ENCODE results near the gene SLC8A1.

Gene SLC8A1

DNA sequence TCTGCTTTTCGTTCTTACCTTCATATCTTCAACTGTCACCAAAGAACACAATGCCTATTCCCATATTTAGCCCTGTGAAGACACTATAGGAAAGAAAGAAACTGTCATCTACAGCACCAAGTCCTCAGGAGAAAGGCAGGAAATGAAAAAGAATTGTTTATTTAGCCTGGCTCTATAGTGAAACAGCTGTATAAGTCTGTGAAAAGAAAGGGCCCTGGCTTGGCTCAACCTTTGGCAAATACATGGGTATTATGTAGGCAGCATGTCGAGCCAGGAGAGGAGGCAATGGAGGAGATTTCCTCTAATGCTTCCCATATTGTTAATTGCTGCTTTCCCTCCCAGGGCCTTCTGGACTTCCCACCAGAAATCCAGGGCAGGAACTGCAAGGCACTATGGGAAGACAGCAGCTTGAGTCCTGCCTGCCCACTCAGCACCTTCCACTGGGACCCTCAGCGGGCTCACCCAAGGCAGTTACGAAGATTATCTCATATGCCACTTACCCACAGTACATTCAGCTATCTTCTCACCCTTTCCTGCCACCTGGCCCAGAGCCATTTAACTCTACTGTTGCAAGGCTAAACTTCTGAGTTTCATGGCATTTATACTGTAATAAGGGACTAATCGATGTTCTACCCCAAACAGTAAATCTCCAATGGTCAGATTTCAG is 30.1 kb downstream of the SLC8A1 start:
- no peak for DNase-seq (ENCODE audit: low read depth in 3 of 3)

DNA sequence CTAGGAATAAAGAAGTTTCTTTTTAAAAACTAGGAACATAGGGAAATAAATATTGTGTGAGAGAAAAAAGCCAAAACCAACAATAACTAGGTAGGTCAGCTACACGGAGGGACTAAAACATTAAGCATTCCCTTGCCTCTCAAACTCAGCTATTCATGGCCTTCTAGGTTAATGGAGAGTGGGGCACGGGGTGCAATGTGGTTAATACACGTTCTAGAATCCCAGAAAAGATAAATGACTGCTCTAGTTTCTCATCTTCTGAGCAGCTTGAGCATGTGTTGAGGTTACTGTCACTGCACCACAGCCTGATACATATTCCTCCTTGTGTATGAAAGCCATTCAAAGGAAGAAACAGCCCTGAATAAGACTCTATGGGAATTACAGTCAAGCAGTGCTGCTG is 31.4 kb downstream of the SLC8A1 start:
- no peak for DNase-seq (ENCODE audit: low read depth in 3 of 3)

DNA sequence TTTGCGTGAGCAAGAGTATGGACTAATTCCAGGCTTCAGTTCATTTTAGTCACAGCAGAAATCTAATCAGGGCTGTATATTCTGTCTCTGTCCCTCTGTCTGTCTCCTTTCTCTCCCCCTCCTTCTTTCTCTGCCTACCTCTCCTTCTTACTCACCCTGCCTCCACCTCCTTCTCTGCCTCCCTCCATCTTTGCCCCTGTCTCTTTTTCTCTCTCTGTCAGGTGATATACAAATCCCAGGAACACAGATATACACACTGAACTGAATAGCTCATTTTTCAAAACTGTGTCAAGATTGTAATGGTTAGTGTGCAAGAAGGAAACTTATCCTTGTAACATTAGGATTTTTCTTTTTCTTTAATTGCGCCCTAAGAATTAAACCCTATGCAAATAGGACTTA is 32.5 kb downstream of the SLC8A1 start:
- DNase-seq (ENCODE audit: low read depth in 3 of 3): no peak

DNA sequence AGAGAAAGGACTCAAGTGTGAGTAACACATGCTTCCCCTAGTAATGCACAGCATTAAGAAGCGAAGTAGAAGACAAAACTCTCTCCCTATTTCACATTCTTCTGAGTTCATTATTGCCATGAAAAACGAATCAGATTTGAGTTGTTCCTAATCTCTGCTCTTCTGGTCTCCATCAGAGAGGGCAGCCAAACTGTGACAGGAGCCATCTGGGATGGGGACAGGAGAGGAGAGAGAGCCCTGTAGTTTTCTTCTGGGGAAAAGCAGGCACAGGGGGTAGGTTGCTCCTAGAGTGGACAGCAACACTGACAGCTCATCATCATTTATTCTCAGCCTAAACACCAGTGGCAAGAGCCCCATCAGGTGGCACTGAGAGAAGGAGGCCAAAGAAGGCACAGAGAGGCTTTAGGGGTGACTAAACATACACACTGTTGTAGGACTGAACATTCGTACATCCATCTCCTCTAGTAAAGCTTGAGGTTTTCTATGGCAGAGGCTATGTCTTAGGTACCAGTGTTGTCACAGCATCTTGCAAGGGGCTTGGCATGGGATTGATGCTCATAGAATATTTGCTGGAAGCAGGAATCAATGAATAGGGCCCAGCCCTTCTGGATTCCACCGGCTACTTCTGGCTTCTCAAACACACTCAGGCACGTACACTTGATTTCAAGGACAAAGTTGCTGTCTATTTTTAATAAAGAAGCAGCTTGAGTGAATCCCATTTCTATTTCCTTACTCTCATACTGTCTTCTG is 33.1 kb downstream of the SLC8A1 start:
- no peak for DNase-seq (ENCODE audit: low read depth in 3 of 3)

DNA sequence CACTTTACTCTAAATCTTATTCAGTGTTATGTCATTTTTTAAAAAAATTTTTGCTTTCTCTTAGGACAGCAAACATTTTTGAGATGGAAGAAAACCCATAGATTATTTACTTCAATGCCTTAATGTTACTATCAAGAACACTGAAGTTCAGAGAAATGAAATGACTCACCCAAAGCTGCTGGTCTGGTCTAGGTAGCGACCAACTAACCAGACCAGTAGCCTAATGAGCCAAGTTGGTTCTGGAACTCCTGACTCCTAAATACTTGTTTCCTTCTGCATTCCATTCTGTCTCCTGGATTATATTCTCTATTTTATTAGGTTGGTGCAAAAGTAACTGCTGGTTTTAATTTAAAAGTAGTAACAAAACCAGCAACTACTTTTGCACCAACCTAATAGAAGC is 35.4 kb downstream of the SLC8A1 start:
- DNase-seq (ENCODE audit: low read depth in 3 of 3): no peak

DNA sequence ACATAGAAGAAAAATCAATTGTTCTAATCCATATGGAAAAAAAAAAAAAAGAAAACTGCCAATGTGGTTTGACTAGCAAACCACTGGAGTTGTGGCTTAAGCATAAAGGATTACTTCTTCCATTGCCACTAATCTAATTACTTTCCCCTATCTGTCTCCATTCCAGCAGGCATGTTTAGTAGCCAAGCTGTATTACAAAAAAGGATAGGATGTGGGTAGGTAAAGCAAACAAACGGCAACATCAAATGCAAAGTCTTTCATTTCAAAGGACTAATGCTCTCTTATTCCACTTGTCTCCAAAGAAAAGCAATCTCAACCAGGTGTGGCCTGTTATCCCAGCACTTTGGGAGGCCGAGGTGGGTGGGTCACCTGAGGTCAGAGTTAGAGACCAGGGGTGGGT is 36.5 kb downstream of the SLC8A1 start:
- no peak for DNase-seq (ENCODE audit: low read depth in 3 of 3)

DNA sequence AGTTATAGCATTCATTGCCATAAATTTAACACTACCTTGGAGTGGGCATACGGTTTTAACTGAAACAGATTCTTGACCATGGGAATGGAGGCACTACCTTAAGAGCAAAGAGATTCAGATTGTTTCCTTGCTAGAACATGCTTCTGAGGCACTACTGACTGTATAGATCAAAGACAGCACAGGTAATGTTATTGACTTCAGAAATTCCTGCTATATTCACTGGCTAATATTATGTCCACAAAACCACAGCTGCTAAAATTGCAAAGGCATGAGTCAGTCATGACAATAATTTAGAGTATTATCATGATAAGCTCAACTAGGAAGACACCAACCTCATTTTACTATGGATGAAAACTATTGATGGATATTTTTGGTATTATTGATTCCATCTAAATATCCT is 39.4 kb downstream of the SLC8A1 start:
- no peak for DNase-seq (ENCODE audit: low read depth in 3 of 3)

DNA sequence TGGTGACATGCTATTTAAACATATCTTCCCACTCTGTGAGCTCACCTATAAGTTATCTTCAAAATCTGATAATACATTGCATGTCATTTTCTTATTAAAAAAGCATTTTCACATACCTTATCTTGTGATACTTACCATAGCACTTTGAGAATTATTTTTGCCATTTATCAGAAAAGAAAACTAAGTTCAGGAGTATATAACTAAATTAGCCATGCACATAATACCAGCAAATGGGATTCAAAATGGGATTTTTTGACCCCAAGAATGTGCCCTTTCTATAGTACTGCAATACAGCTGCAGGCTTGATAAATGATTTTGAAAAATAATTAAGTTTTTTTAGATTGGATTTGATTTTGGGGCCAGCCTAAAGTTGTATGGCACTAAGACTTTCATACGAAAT is 41.2 kb downstream of the SLC8A1 start:
- DNase-seq (ENCODE audit: low read depth in 3 of 3): no peak

DNA sequence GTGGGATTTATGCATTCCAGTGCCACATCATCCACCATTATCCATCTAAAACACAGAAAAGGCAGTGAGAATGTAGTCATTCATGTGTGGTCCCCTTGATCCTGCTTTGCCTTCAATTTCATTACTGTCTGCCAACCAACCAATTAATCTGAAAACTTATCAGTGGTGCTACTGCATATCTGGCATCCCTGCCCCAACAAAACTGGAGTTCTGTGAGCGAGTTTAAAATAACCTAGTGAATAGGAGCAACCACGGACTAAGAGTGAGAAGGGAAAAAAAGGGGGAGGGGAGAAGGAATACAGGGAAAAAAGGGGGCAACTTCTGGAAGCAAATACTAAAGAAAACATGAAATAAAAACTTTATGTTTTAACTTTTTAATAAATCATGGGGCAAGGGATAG is 42.2 kb downstream of the SLC8A1 start:
- no peak for DNase-seq (ENCODE audit: low read depth in 3 of 3)

DNA sequence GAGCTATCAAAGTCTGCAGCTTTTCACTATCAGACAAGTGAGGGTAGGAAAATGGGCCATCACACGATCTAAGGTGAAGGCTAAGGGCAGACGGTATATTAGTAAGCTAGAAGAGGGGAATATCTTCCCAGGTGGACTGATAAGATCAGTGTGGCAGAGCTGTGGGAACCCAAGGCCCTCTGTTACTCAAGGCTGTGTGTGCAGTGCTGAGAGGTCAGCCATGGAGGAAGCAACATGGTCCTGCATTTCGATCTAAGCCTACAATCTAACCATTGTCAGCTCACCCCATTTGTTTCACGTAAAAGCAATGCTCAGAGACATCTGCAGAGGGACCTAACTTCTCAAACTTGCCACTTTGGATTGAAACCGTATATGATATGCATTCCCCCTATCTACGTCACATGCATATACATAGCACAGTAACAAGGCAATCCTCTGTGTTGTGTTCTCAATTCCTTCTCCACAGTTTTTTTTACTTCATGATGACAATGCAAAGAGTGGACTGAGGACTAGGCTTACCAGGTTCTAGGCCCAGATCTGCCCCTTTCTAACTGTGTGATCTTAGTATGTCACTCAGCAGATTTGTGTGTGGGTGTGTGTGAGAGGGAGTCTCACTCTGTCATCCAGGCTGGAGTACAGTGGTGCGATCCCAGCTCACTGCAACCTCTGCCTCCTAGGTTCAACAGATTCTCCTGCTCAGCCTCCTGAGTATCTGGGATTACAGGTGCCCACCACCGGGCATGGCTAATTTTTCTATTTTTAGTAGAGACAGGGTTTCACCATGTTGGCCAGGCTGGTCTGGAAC is 45.2 kb downstream of the SLC8A1 start:
- no peak for DNase-seq (ENCODE audit: low read depth in 3 of 3)

DNA sequence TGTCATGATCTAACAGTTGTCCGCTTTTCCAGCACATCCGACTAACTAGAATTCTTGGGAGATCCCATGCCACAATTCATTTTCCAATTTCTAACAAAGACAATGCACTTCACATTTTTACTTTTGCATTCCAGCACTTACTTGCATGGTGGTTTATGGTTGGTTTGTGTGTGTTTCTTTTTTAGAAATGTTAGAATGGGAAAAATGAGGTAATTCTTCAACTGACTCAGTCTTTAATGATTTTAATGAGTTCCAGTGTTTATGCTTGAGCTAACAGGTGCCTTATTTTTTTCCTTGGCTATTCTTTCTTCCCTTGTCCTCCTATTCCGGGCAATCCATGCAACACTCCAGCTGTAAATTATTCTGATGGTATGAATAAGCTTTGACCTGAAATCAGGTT is 46.4 kb downstream of the SLC8A1 start:
- no peak for DNase-seq (ENCODE audit: low read depth in 3 of 3)

DNA sequence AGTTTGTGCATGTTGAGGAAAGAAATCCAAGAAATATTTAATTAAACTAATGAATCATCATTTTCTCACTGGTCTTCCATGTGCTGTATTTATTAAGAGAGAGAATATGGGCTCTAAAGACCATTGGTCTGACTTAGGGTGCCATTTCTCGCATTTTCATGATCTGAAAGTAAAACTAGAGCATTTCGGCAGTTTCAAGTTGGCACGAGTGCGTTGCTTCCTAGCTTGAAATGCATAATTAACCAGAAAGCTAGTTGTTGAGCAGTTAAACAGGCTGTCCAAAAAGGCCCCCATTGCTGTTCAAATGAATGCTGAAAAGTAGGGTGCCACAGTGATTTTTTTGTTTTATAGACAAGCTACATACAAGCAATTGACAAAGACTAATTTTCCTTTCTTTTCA is 47.4 kb downstream of the SLC8A1 start:
- DNase-seq (ENCODE audit: low read depth in 3 of 3): no peak

DNA sequence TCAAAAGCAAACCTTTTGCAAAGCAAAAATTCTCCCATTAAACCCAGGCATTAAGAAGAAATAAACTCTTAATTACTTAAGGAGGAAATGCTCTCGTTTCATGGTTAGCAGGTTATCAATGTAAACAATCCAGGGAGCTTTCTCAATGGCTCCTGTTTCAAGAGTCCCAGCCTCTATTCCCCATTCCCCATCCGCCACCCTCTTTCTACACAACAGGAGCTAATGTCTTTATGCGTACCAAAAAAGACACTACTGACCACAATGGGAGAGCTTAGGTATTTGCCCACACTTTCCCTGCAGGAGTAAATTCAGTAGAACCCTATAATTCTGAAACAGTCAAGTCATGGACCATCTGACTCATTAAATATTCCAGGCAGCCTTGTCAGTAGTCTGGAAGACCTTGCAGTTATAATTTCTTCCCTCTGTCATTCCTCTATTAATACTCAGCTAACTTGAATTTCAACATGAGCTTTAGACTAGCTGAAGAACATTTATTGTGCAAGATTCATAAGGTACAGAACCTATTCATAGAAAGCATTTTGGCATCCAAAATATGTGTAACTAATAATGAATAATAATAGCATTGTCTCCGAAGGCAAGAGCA is 48.6 kb downstream of the SLC8A1 start:
- no peak for DNase-seq (ENCODE audit: low read depth in 3 of 3)

DNA sequence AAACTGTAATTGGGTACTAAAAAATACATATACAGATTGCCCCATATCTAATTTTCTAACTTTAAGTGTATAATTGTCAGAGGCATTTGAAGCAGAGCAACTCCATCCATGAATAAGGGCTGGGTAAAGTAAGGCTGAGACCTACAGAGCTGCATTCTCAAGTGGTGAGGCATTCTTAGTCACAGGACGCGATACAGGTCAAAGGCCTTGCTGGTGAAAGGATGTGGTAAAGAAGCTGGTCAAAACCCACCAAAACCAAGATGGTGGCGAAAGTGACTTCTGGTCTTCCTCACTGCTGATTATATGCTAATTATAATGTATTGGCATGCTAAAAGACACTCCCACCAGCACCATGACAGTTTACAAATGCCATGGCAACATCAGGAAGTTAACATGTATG is 50.0 kb downstream of the SLC8A1 start:
- no peak for DNase-seq (ENCODE audit: low read depth in 3 of 3)

DNA sequence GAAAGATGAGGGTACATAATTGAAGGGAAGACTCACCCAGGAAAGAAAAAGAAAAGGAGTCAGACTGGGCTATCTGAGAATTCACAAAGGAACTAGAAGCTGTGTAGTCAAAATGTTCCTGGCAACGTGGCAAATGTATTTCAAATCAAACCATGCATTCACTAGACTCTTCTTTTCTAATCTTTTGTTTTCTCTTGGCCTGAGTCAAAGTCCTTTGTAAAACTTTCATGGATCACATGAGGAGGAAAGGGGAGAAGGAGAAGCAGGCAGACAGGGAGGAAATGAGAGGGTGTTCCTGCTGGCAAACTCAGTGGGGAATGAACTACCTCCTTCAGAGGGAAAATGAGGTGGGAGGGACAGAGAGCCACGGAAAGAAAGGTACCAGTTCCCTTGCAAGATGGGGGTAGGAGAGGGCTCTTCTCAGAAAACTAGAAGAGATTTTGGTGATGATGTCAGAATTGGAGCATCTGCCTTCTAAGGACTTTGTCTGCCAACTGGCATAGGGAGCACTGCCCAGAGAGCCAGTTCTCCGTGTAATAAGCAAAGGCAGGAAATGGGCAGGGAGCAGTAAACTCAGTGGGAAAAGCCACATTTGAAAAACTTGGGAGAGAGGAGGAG is 51.4 kb downstream of the SLC8A1 start:
- DNase-seq (ENCODE audit: low read depth in 3 of 3): no peak

DNA sequence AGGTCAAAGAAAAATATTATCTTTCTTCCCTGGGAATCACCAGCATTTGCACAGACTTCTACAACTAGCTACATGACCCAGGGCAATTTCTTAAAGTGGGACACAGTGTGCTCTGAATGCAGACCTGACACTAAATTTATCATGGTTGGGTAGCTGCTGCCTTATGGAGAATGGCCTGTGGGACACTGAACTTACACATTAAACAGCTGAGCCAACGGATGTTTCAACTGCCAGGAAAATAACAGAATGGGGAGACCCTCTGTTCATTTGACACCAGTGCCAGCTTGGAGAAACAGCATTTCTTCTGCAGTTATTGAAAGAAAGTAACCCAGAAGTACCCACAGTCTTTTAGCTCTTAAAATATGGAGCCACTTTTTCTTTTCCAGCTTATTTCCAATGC is 54.1 kb downstream of the SLC8A1 start:
- no peak for DNase-seq (ENCODE audit: low read depth in 3 of 3)

DNA sequence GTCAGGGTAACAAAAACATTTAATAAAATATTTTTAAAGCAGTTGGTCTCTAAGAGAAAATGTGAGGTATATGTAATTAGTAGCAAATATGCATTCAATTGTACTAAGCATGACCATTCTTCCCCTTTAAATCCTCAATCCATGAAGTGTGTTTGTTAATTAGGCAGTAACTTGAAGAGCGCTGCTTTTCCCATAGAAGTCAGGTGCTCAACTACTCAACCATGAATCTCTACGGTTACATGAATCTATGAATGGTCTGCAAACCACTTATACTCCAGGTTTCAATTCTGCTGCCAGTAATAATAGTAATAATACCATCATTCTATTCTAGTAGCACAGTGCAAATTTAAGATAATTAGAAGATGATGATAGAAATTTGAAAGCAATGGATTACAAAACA is 55.8 kb downstream of the SLC8A1 start:
- DNase-seq (ENCODE audit: low read depth in 3 of 3): no peak

DNA sequence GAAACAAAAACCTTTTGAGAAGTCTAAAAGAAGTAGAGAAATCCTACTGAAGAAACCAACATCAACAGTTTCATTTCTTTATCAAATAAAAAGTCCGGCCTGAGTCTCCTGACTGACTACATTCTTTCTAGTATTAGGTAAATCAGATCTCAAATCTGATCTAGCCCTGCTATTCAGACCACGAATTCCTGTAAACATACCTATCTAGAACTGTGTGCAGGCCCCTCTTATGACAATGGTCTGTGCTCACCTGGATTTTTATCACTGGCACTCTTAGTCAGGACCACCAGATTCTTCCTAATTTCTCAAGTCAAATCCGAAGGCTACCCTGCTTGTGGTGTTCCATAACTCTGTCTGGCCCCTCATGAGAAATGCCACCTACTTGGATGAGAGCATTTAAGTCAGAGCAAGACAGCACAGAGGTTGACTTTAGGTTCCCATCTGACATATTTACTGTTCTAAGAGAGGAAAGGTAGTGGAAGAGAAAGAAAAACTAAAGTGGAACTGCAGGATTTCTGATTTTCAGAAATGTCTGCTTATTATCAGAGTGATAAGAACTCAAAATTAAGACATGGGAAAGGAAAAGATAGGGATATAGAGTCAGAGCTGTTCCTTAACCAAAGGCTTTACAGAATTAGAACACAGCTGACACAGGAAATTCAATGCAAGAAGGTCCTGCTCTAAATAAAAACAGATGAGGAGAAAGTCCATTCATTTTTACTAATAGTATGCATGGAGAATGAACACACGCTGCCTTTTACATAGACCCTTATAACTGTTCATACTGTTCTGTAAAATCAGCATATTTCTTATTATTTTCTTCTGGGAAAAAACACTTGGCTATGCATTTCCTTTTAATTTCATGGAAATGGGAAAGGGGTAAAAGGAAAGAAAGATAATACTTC is 56.5 kb downstream of the SLC8A1 start:
- DNase-seq (ENCODE audit: low read depth in 3 of 3): no peak

DNA sequence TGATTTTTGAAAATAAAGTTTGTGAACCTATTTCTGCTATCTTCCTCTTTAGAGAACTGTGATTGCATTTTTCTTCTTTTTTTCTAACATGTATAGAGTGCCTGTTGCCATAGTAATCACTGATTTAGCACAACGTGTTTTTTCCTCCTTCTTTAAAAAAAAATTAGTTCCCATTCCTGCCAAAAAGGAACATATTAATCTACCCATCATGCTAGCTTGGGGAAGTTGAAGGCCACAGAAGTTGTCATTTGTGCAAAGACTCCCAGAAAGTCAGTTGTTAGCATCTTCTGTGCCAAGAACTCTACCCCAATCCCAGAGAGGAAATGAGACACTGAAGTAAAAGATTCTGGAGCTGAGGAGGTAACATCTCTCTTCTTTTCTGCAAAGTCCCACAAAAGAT is 57.3 kb downstream of the SLC8A1 start:
- DNase-seq (ENCODE audit: low read depth in 3 of 3): no peak

DNA sequence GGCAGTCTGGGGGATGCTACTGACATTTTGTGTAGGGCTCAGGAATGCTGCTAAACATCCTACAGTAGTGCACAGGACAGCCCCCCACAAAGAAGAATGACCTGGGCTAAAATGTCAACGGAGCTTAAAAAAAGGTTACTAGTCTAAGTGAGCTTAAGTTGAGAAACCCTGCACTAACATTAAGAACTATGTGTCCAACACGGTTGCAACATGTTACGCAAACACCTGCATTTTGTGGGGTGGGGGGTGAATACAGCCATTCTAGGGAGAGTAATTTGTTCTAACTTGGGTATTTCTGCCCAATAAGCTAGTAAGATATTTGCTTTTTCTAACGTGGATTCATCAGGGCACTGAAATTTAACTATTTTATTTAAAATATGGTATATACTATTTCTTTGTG is 57.9 kb downstream of the SLC8A1 start:
- no peak for DNase-seq (ENCODE audit: low read depth in 3 of 3)

DNA sequence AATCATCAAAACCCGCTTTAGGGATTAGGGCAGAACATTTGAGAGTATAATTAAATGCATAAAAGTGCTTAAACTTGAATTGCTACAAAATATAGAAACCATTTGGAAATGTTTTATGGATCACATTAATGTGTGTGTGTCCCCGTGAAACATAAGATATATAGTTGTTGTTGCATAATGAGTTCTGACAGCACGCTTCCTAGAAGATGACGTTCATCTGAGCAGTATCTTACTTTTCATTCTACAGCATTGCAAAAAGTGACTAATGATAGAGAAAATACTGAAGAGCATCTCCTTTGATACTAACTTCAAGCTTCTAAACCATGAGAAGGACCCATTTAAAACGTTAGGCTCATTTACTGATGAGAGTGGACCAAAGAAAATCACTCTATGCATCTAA is 63.7 kb downstream of the SLC8A1 start:
- no peak for DNase-seq (ENCODE audit: low read depth in 3 of 3)

Data from stimulated activated CD4-positive, alpha-beta T cell treated with anti-CD3 and anti-CD28 coated beads, TNF-alpha, amount 100 ng/mL, for 48 hours (primary cell).